ENCODE data around the gene LPXN.
A peak's percentile ranks its signal among the peaks of the same experiment; 100 is the strongest.

LPXN gene

DNA sequence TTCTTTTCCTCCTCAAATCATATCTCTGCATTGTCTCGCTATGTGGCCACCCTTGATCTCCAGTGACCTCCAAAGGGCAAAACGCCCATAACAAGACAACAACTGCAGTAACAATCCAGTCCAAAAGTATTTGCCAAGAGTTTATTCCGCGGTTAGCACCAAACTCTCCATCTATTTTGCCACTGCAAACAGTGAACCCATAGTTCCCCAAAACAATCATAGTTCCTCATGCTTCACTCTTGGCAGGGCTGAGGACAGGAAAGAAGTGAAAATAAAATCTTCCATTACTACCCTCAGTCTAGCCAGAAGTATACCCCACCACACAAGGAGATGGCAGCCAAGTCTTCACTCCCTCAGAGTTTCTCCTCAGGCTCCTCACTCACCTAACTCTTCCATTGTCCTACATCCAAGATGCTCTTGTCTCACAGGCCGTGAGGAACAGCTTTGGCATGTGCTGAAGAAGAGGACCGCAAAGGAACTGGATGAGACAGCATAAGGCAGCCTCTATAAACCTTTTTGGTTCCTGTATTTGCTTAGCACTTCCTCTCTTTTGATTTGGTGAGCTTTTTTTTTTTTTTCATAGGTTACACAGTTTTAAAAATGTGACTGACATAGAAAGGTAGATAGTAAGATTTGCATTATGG lies at the start of gene LPXN:
Gene LPXN, minus strand, starts transcription at position 480 of the 644 bp plus-strand sequence. Its CDS starts 84 bp downstream, at position 396.
- peak; percentile 41 to 56 for DNase-seq

DNA sequence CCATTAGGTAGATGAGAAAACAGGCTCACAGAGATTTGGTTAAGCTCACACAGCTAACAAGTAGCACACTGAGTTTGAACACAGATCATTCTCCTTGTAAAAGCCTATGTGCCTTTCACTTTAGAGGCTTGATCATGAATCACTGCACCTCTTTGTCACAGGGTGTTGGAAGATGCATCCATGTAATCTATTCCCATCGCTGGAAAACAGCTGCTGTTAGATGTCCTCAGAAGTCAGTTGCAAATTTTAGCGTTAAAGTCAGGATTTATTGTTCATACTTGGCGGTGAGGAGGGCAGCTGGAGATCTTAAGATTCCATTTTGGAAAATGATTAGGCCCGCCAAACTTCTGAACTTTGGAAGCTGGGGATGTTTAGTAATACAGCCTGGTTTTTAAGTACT lies 49.4 kb upstream of the LPXN start:
- no peak for DNase-seq

DNA sequence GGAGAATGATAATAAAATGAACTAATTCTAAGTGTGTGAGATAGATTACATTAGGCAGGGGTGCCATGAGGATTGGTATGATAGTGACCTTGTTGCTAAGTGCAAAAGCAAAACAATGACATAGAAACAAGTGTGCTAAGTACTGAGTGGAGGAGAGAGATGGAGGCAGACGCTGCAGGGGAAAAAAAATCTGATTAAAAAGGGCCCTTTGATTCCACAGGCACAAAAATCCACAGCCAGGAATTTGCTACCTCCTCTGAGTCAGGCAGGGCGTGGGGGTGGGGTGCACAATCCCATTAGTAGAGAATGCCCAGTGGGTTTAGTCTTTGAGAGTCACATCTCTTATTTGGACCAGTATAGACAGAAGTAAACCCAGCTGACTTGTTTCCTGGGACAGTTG lies 46.7 kb upstream of the LPXN start, which contains the start of gene CNTF:
Gene CNTF, plus strand, starts transcription at position 322 of the 400 bp plus-strand sequence. CDS start 88 bp downstream, outside the sequence.
- no peak for DNase-seq

DNA sequence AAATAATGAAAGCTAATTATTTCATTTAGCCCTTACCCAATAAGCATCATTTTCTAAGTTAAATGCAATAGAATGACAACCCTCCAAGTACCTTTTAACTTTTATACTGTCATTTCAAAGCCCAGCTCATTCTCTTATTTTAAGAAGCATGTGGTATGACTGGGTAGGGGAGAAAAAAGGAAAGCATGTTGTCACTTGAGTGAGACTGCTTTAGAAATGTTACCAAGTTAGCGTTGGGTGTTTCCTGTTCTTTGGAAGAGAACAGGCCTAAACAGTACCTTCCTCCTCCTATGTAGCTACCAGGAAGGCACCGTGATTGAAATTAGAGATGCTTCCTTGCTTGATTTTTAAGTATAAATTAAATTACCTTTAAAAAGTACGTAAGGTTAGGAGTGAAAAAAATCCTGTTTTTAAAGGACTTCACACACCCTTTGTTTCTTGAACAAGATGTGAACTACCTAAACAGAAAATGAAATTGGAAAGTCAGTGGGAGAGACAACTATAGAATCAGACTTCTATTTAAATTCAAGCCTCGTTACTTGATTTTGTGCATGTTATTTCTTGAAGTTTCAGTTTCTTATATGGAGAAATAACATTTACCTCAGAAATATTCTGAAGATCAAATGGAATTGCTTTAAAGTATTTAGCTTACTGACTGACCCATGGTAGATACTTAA lies 46.1 kb upstream of the LPXN start:
- DNase-seq = no peak

DNA sequence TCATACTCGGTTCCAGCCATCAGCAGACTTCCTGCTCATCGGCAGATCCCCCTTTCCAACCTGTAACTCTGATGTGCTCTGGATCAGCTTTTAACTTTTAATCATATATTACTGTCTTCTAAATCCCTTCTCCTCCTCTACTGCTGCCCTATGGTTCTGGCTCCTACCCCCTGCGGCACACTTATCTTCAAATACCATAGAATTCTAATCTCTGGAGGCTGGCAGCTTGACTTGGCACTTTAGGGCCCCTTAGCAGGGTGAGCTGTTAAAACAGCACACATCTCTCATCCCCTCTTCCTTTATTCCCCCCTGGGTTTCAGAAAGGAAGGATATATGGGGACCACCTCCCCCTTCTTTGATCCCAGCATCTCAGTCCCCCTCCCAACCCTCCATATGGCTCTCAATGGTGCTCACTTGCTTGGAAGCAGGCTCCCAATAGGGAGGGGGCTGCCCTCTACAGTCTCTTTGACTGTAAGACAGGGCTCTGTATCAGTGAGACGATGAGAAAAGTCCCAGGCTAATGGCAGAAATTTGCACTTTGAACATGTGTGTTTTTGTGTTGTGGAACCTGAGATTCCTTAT lies 42.4 kb upstream of the LPXN start:
- no peak for DNase-seq

GRCh38 chr11:58616594-58616993 lies 40.9 kb upstream of the LPXN start:
- no peak for DNase-seq

GRCh38 chr11:58615559-58615958 lies 39.9 kb upstream of the LPXN start:
- DNase-seq = no peak

DNA sequence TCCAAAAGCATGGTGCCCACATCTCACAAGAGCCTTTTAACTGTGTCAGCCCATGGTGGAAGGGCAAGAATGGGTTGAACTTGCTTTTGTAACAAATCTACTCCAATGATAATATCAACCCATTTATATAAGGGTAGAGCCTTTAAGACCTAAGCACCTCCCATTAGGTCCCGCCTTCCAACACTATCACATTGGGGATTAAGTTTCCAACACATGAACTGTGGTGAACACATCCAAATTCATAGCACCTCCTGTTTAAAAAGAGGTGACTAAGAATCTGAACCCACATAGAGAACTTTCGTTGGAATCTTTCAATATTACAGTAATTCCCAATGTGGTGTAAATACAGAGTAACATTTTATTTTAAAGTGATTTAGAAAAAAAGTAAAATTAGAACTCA lies 37.6 kb upstream of the LPXN start:
- DNase-seq = no peak

GRCh38 chr11:58609723-58610122 lies 34.1 kb upstream of the LPXN start:
- no peak for DNase-seq

DNA sequence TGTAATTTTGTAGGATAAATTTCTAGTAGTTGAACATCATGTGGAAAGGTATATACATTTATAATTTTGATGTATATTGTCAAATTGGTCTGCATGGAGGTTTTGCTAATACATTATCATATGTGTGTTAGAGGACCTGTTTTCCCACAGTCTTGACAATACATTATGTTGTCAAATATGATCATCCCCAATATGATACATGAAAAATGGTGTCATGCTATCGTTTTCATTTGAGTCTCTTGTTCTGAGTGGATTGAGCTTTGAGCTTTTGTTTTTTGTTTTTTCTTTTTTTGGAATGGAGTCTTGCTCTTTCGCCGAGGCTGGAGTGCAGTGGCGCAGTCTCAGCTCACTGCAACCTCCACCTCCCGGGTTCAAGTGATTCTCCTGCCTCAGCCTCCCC lies 32.7 kb upstream of the LPXN start:
- DNase-seq = no peak

GRCh38 chr11:58606930-58607714 lies 31.5 kb upstream of the LPXN start:
- DNase-seq = no peak

GRCh38 chr11:58600510-58600909 lies 24.9 kb upstream of the LPXN start:
- no peak for DNase-seq

GRCh38 chr11:58597486-58598144 lies 22.0 kb upstream of the LPXN start:
- no peak for DNase-seq

DNA sequence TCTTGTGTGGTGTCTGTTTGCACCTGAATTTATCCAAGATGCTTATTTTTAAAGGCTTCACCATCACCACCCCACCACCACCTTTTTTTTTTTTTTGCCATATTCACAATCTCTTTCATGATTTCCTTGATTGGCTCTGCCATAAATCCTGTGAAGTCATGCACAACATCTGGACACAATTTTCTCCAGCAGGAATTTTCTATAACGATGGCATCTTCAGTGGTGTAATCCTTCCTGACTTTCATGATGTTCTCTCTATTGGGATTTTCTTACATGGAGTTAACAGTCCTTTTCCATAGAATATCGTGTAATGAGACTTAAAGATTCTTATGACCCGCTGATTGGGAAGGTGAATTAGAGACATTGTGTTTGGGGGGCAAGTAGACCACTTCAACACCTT lies 21.0 kb upstream of the LPXN start:
- DNase-seq = no peak

- DNase-seq = no peak
These were observed 19.2 kb upstream of the LPXN start for GRCh38 chr11:58594826-58595225.

DNA sequence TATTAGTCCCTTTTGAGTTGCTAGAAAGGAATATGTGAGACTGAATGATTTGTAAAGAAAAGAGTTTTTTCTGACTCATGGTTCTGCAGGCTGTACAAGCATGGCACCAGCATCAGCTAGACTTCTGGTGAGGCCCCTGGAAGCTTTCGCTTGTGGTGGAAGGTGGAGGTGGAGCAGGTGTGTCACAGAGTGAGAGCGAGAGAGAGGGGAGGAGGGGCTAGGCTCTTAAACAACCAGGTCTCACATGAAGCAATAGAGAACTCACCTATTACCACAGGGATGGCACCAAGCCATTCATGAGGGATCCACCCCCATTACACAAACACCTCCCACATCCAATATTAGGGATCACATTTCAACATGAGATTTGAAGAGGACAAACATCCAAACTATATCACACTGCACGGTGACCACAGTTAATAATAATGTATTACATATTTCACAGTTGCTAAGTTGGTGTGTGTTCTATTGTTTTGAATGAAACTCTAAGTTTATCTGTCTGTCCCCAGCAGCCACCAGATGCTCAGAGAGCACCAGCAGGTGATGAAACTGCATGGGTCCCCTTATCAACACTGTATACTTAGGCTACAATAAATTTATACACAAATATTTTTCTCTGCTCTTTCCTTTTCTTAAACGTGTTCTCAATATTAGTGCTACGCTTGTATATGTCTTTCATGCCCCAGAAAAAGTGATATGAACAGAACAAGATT lies 17.3 kb upstream of the LPXN start:
- peak; percentile 50 to 52 for DNase-seq

GRCh38 chr11:58591659-58592058 lies 16.0 kb upstream of the LPXN start:
- DNase-seq = no peak

GRCh38 chr11:58586998-58587397 lies 11.3 kb upstream of the LPXN start:
- DNase-seq = no peak

DNA sequence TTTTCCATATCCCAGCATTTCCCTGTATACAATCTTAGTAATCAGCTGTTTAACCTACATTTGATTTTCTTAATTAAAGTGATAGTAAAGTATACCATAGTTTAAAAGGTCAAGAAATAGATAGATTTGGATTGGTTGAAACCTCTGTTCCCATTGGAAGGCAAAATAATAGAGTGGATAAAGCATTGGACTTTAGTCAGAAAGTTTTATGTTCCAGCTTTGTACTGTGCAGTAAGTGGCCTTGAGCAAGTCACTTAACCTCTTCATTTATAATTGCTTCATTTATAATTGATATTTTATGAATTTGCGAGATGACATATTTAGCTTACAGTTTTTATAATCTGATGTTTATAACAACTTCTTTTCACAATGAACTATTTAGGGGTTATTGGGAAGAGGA lies 6.8 kb upstream of the LPXN start:
- no peak for DNase-seq

GRCh38 chr11:58580311-58580710 lies 4.7 kb upstream of the LPXN start:
- no peak for DNase-seq

- peak; percentile 91 to 92 for DNase-seq
These were observed 3.8 kb upstream of the LPXN start for GRCh38 chr11:58579192-58580129.

All from activated CD4-positive, alpha-beta T cell treated with anti-CD3 and anti-CD28 coated beads for 4 hours (primary cell).